Erythroblast (primary cell): Measurements from ENCODE around the gene ACSBG1.

Experiments
- GATA1 ChIP-seq: IDR thresholded peaks from 2 replicates; pipeline ENCODE4 v1.6.1; 2011; ENCODE audit warnings: low read depth, mild to moderate bottlenecking, control low read depth, low read length, moderate library complexity
- POLR2A ChIP-seq: IDR thresholded peaks from 2 replicates; pipeline ENCODE4 v1.6.1; 2011; ENCODE audit warnings: mild to moderate bottlenecking, low read length

DNA sequence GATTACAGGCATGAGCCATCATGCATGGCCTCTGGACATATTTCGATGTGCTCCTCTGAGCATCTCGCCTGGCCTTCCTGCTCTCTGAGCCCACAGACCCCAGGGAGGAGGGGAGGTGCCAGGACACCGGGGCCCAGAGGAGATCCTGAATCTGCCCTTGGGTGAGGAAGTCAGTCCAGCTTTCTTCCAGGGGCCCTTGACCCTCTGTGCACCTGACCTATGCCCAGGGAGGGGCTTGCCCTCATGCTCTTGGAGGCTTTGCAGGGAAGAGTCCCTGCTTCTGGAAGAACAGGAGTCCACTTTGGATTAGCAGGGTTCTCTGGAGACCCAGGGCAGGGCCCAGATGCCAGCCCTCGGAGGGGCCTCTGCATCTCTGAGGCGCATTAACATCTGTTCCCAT, 1.4 kb downstream of the ACSBG1 start:
- TF ChIP-seq POLR2A = no peak
- TF ChIP-seq GATA1 = no peak
